GM21390 (cell line): ENCODE data around the gene UCKL1.

ENCODE experiments used
- ATAC-seq: cut with Tn5 transposase; IDR thresholded peaks from one replicate; pipeline ENCODE4 v1.9.1; 2021; ENCODE audit not compliant: unreplicated experiment

Gene UCKL1

DNA sequence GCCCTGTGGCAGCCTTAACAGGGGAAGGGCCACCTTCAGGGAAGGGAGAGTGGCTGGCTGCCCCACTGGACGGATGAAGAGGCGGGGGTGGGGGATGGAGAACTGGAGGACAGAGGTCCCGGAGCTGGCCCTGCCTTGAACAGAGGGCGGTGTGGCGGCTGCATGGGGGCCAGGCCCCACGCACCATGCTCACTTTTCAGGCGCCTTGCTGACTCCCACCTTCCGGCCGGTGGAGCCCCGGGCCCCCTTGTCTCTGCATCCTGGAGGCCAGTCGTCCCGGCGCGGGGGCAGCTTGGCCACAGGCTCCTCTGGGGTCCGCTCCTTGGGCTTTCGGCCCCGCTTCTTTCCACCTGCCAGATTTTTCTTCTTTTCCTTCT is 3.5 kb upstream of the UCKL1 start:
- no peak for ATAC-seq

DNA sequence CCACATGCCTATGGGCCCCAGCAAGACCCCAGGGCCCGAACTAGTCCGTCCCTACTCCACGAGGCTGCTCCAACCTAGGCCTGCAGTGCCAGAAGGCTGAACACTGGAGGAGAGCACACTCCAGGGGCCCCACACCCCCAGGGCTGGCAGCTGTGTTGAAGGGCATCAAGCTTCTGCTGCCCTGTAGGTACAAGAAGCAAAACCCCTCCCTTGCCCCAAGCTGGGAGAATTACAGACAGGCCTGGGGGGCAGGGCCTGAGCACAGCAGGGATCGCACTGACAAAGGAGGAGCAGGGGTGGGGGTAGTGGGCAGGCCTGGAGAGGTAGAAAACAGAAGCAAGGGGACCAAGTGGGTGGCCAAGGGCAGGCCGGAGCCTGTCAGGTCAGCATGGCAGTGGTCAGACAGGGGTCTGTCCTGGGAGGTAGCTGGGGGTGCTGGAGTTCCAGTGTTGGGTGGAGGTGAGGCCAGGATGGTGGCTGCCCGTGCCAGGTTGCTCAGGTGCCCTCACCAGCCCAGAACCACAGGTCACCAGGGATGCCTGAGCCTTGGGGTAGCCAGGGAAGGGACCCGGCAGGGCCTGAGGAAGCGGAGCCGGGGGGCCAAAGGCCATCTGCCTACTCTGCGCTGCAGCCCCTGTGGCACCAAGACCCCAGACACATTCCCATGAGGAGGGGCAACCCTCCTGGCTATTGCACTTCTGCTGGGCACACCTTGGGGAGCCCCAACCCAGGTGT is 2.9 kb upstream of the UCKL1 start:
- ATAC-seq, result no peak

DNA sequence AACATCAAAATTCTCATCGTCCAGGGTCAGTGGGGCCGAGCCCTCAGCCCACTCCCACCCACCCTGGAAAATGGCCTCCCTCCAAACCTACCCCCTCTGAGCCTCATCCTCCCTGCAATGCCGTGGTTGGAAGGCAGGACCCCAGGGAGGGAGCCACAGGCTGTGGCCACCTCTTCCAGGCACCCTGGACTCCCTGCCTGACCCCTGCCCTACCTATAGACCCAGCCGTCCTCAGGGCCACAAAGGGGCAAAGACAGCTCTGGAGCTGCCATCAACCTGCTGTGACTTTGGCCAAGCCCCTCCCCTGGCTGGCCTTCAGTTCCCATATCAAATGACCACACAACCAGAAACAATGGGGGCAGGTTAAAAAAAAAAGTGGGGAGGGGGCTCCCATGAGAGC is 2.3 kb upstream of the UCKL1 start:
- ATAC-seq, result no peak

DNA sequence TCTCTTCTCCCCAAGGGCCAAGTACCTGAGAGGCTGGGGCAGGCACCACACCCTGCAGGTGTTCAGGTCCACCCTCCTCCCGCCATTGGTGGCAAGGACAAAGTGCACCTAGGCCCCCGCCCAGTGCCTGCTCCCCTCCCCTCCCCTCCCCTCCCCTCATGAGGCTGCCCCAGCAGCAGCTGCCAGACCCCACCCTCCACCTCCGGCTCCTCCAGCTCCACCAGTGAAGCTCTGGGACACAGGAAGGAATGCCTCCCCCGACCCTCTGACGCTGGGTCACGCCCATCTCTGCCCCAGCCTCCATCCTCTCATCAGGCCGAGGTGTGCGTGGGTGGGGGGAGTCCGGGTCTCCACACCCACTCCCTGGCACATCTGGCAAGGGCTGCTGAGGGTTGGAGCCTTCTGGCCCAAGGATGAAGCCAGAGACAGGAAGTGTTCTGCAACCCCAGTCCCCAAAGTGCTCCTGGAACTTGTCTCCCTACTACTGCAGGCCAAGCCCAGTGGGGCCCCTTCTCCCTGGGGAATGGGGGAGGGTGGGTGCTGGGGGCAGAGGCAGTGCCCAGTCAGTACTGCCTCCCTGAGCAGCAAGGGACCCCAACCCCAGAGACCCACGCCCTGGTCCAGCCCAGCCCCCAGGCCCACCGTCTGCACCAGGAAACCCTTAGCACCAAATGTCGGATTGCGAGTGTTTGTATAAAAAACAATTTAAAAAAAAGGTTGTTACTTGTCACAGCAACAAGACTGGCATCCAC is 1.6 kb upstream of the UCKL1 start:
- ATAC-seq, result no peak

DNA sequence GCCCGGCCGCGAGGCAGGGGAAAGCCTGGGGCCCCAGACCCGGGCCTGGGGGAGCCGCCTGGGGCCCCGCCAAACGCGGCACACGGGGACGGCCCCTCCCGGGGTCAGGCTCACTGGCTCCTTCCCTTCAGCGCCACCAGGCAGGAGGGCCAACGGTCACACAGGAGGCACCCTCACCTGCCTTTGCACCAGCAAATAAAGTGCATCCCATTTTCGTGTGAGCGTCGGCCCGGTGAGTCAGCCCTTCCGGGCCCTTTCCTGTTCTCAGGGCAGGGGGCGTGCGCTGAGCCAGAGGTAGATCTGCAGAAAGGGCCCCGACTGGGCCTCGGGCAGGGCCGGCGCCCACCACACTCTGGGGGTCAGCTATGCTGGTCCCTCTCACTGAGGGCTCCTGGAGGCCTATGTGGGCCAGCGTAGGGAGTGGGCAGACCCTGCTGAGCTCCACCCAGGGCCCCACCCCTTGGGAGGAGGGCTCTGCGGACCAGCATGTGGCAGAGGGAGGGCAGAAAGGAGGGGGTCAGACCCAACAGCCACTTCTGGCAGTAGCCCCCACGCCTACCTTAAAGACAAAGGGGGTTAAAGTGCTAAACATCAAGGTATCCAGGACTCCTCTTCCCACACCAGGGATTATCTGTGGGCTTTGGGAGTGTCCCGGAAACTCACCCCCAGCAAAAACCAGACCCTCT is 931 bp upstream of the UCKL1 start:
- ATAC-seq, result peak; percentile 13

DNA sequence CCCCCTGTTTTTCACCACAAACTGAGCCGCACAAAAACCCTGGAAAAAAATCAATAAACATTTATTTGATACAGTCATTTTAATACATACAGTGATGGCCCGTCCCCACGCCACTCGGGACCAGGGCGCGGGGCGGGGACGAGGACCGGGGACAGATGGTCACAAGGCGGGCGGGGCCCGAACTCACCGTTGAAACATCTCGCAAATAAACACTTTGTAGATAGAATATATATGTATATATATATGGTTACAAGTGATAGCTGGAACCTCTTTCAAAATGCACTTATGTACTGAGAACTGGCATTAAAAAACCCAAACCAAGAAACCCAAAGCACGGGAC is 418 bp upstream of the UCKL1 start:
- no peak for ATAC-seq

DNA sequence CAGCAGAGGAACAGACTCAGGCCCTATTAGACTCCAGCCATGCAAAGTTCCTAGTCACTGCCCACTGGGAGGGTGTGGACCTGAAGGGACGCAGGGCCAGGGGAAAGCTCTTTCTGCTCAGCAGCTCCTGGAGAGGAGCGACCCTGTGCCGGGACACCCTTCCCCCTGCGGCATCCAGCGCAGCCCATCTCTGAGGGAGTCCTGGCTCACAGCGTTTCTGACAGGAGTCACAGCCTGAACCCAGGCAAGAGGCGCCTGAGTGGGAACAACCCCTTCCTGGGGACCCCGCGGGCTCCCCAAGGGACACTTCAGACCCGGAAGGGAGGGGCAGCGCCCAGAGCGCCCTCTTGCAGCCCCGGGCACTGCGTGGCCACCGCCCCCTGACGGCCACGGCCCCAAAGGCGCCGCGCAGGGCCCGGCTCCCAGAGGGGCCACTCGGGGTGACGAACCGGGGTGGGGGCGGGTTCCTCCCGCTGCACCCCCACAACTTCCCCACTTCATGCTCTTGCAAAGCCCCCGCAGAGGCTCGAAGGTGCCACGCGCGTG is 862 bp downstream of the UCKL1 start:
- peak; percentile 7 for ATAC-seq

DNA sequence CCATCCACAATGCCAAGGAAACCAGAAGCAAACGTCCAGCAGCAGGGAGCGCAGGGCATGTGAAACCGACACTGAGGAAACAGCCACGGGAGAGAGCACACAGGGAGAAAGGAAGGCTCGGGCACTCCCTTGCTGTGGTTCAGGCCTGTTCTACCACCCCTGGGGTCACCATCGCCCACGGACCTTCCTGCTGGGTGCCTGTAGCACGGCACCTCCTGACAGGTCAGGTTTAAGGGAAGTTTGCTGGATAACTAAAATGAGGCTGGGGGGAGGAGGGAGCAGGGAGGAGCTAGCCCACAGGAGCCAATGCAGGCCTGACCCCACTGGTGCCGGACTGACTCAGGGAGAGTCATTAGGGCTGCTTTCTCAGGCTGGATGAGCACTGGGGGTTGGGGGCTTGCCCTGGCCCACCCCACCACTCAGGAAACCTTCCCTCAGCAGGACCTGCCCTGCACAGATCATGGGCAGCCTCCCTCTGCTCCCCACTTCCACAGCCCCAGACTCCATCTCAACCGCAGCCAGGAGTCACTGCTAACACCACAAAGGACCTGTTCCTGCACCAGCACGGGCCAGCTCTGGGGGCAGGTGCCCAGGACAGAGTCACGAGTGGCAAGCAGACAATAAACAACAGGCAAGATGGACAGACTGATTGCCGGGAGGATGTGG is 2.3 kb downstream of the UCKL1 start:
- no peak for ATAC-seq

DNA sequence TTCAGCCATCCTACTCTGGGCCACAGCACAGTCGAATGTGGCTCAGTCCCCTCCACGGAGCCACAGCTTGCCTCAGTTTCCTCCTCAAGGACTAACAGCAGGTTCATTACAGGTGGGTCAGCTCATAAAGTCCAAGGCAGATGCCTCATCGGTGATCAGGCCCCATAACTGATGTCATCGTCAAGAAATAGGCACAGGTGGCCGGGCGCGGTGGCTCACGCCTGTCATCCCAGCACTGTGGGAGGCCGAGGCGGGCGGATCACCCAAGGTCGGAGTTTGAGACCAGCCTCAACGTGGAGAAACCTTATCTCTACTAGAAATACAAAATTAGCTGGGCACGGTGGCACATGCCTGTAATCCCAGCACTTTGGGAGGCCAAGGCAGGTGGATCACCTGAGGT is 3.4 kb downstream of the UCKL1 start:
- ATAC-seq, result no peak

DNA sequence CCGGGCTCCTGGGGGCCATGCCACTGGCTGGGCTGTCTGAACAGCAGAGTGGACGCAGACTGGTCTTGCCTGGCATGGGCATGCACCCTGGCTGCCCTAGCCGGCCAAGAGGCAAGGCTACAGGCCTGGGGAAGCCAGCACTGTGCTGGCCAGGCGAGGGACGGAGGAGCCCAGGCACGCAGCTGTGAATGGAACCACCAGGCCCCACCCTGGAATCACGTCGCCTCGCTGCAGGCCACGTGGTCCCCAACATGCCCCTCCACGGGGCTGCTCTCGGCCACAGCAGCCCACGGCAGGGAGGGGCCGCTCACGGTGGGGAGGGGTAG is 4.0 kb downstream of the UCKL1 start:
- ATAC-seq, result no peak

DNA sequence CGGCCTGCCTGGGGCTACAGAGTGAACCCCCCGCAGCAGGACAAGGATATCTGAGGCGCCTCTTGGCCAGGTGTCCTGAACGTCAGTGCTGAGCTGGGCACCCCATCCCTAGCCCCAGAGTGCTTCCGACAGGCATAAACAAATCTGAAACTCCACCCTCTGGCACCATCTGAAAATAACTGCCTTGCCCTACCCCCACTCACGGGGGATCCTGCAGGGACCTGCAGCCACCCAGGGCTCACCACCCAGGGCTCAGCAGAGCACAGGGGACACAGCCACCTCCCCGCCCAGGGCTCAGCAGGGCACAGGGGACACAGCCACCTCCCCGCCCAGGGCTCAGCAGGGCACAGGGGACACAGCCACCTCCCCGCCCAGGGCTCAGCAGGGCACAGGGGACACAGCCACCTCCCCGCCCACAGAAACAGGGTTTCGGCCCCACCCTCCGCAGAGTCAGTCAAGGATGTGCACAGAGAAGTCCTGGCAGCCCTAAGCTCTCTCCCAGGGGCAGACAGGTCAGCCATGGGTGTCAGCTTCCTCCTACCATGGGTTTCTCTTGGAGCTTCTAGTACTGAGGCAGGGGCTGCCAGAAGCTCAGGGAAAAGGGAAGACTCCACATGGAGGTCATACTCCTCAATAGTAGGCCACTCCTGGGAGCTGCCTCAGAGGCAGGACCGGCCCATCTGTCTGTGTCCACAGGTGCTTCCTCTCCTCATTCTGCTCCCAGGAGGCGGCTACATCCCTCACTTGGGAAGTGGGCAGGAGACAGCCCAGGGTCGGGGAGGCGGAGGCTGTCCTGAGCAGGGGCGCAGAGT is 4.6 kb downstream of the UCKL1 start:
- no peak for ATAC-seq

DNA sequence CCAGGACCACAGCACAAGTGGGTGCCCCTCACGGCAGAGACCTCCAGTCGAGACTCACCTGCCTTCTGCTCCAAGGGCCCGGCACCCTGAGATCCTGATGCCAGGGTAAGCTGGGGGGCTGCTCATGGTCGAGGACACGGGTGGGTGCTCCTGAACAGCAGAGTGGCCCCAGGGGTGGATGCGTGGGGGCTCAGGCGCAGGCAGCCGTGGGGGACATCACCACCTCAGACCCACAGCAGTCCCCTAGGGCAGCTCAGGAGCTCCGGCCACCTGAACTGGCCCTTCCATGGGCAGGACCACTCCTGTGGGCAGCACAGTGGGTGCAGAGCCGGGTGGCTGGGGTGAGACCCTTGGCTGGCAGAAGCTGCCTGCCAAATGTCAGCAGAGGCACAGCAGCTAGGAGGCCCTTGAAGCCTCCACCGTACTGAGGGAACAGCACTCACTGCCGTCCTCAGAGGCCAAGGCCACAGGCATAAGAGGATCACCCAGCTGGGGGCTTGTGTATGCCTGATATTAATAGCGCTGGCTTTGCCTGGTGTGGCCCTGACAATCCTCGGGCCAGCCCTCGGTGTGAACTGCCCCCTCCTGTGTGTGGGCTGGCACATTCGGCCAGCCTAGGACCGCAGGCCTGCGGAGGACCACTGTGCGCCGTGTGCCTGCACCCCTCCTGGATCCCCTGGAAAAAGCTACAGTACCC is 5.4 kb downstream of the UCKL1 start:
- ATAC-seq, result no peak

DNA sequence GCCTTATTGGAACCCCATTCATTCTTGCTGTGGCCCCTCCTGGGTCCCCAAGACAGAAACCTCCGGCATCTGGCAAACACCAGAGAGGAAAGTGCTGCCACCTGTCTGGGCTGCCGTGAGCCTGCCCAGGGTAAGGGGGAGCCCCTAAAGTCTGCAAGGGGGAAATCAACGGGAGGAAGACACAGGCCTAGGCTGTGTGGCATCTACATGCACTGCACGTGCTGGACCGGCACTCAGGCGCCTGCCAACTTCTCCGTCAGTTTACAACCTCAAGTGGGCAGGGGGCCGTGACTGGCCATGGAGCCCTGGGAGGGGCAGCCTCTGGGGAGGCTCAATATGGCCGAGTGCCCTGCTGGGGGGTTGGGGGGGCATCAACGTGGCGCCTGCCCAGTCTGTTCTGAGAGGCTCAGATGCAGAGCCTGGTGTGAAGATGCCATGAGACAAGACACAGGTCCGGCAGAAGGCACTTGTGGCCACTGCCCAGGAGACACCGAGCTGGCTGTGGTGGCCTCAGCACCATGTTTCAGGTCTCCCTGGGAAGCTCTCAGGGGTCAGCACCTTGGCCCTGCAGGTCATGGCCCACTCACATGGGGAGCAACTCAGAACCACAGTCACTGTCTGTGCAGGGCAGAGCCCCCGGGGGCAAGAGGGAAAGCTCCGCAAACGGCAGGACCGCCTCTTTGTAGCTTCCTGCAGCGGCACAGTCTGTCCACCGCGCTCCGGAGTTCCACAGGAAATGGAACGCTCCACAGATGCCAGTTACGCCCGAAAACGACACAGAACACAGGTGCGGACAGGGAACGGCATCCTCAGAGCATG is 8.4 kb downstream of the UCKL1 start:
- no peak for ATAC-seq

DNA sequence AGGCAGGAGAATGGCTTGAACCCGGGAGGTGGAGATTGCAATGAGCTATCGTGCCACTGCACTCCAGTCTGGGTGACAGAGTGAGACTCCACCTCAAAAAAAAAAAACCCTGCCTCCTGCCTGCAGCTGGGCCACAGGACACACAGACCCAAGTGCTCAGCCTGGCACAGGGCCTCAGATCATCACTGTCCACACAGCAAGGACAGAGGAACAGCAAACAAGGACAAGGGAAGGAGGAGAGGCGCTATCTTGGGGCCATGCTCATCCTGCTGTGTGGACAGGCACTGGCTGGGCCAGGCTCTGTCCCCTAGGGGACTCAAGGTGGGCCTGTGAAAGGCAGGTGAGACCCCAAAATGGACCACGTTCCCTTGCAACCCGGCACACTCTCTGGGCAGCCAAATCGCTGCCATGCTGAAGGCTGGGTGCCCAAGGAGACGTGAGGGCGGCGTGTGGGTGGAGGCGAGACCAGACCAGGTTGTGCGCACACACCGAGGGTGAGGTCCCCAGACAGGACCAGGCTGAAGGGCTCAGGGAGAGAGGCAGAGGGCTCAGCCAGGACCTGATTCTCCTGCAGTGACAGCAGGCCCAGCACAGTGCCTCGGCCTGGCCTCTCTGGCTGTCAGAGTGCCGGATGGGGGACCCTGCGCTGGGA is 9.1 kb downstream of the UCKL1 start:
- ATAC-seq, result no peak

DNA sequence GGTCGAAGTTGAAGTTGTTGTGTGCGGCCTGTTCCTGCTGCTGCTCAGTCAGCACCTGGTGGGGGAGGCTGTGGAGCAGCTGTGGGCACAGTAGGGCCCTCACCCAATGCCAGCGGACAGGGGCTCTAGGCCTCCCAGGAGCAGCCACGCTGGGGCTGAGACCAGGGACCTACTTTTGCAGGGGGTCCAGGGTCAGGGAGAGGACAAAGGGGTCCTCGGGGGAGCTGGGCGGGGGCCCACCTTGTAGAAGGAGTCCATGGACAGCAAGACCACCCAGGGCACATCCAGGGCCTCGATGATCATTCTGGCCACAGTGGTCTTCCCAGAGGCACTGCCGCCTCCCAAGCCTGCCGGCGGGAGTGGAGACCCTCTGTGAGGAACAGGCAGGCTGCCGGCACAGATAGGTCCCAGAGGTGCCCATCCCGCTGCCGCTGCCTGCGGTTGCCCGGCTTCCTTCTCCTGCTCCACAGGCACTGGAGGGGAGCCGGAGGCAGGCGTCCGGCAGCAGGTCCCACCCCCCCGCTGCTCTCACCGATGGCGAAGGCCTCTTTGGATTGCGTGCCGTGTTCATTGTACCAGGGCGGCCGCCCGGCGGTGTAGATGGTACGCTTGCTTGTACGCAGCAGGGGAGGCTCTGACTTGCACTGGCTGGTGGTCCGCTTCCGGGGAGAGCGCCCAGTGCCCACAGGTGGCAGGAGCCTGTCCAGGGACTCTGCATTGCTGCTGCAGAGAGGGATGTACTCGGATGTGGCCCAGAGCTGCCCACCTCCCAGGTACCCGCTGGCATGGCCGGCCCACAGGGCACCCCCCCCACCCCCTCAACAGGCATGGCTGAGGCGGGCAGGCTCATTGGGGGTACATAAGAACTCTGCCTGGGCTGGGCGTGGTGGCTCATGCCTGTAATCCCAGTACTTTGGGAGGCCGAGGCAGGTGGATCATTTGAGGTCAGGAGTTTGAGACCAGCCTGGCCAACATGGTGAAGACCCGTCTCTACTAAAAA is 10.0 kb downstream of the UCKL1 start:
- ATAC-seq, result no peak

DNA sequence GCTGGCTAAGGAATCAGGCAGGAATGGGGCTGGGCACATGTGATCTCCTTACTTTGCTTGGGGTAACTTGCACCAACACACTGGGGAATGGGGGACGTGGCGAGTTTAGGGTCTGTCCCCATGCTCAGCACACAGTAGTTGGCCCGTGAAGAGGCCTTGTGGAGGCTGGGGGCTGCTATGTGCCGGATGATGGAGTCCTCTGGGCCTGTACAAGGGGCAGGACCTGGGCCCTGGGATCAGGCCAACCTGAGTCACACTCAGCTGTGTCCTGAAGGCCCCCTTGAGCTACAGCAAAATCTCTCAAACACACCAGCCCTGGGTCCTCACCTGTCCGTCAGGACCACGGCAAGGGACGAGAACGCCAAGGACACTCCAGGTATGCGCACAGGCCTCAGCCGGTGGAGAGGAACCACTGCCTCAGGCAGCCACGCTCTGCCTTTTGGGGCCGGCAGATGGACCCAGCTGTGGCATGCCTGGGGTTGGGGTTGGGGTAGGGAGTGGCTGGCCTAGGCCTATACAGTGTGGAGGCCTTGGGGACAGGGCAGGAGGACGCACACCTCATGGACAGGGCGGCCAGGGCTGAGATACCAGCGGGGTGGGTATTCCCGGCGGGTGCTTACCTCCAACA is 11.1 kb downstream of the UCKL1 start:
- no peak for ATAC-seq
